Measurements from ENCODE around the gene ANAPC16.

- TF ChIP-seq POLR2AphosphoS5 (IDR thresholded peaks at IDR 0.05) (no peak), CTCF (IDR thresholded peaks at IDR 0.05; ENCODE audit: poor library complexity, severe bottlenecking) (no peak), TAF1 (IDR thresholded peaks at IDR 0.05; ENCODE audit: low read depth) (no peak), EP300 (conservative IDR thresholded peaks at IDR 0.05; ENCODE audit: poor library complexity, severe bottlenecking) (no peak), RAD21 (conservative IDR thresholded peaks at IDR 0.05) (no peak), EZH2 (IDR thresholded peaks at IDR 0.05; ENCODE audit: borderline replicate concordance, insufficient read depth, low read length, poor library complexity, severe bottlenecking) (no peak), REST (IDR thresholded peaks at IDR 0.05; ENCODE audit: borderline replicate concordance) (no peak), MXI1 (conservative IDR thresholded peaks at IDR 0.05; ENCODE audit: poor library complexity, severe bottlenecking) (no peak)
These were observed 10.7 kb downstream of the ANAPC16 start for GRCh38 chr10:72226418-72227027.
